ENCODE measurements around the gene SOWAHA. TPM values are rescaled to one million over a fixed set of nuclear protein-coding genes. Genes with fewer than 3 reads are reported as not detected.
A peak's percentile ranks its signal among the peaks of the same experiment; 100 is the strongest.

SOWAHA gene
- total RNA-seq, 2 experiments from 2014 or later: 0.05 TPM; not detected in 1

GRCh38 chr5:132827943-132828673 lies 15.0 kb downstream of the SOWAHA start:
- Mint-ChIP-seq H3K36me3 (ENCODE audit: low read depth) (no peaks in the 10 kb centered on the region), H3K27me3 (peaks cover 49% of the 10 kb centered on the region), H3K4me1 (peaks cover 2% of the 10 kb centered on the region), H3K4me3 (no peak overlapping the region), H3K9me3 (ENCODE audit: low read depth) (no peaks in the 10 kb centered on the region), H3K27ac (no peak overlapping the region)
- no peak for DNase-seq
- intact Hi-C loops (cut with DNase I, micrococcal nuclease): no loop called here
- ChIA-PET CTCF (interaction anchor here (0.6 to 5.3 kb wide), 10 partner anchors 9 to 419 kb away, joined by 3 to 50 read pairs (median 4); no protein-coding TSS in a partner anchor), POLR2A (interaction anchor here (0.7 kb wide), 1 partner anchor 90 kb away, joined by 3 read pairs; no protein-coding TSS in a partner anchor)
- ATAC-seq: no peak

- CTCF ChIA-PET: interaction anchor here (0.6 to 5.3 kb wide), 10 partner anchors 9 to 328 kb away, joined by 3 to 50 read pairs (median 3); partner anchors contain the start of genes GDF9 and UQCRQ
- no peak for ATAC-seq
- POLR2A ChIA-PET: interaction anchor here (0.7 to 0.8 kb wide), 2 partner anchors 91 to 334 kb away, joined by 3 to 4 read pairs; no protein-coding TSS in a partner anchor
These were observed 15.9 kb downstream of the SOWAHA start for GRCh38 chr5:132828846-132829494.

GRCh38 chr5:132829742-132830435 lies 16.8 kb downstream of the SOWAHA start:
- Mint-ChIP-seq H3K4me3 (peak overlapping the region; percentile 70), H3K27me3 (peaks cover 38% of the 10 kb centered on the region), H3K9me3 (ENCODE audit: low read depth) (no peaks in the 10 kb centered on the region), H3K36me3 (ENCODE audit: low read depth) (no peaks in the 10 kb centered on the region), H3K4me1 (peaks cover 2% of the 10 kb centered on the region), H3K27ac (no peak overlapping the region)
- ChIA-PET POLR2A (interaction anchor here (0.5 kb wide), 1 partner anchor 239 kb away, joined by 10 read pairs; no protein-coding TSS in a partner anchor), CTCF (interaction anchor here (0.5 to 5.3 kb wide), 14 partner anchors 10 to 917 kb away, joined by 3 to 50 read pairs (median 4); partner anchors contain the start of genes GDF9 and UQCRQ)
- intact Hi-C loops (cut with DNase I, micrococcal nuclease): loop anchor here (1.0 kb wide), 2 partner anchors 36 to 53 kb away; partner anchors contain the start of genes GDF9 (in 2 of the 2) and UQCRQ (in 2 of the 2)
- DNase-seq: peak; percentile 86
- peak; percentile 87 for ATAC-seq

More at GRCh38 chr5:132828846-132829494, 15.9 kb downstream of the SOWAHA start:
- H3K9me3 Mint-ChIP-seq (ENCODE audit: low read depth): no peaks in the 10 kb centered on the region
- H3K4me1 Mint-ChIP-seq: peaks cover 2% of the 10 kb centered on the region
- intact Hi-C loops (cut with DNase I, micrococcal nuclease): no loop called here
- H3K27ac Mint-ChIP-seq: no peak overlapping the region
- no peaks in the 10 kb centered on the region for H3K36me3 Mint-ChIP-seq (ENCODE audit: low read depth)
- H3K4me3 Mint-ChIP-seq: peak overlapping the region; percentile 70
- peaks cover 45% of the 10 kb centered on the region for H3K27me3 Mint-ChIP-seq
- DNase-seq: no peak

- peak; percentile 53 for DNase-seq
- Mint-ChIP-seq H3K9me3 (ENCODE audit: low read depth) (no peaks in the 10 kb centered on the region), H3K27me3 (peaks cover 35% of the 10 kb centered on the region), H3K4me3 (peak within 1 kb of the TSS; percentile 70), H3K27ac (no peak within 1 kb of the TSS), H3K36me3 (ENCODE audit: low read depth) (no peaks in the 10 kb centered on the region), H3K4me1 (peaks cover 2% of the 10 kb centered on the region)
- intact Hi-C loops (cut with DNase I, micrococcal nuclease): loop anchor here (1.0 kb wide), 2 partner anchors 36 to 53 kb away; partner anchors contain the start of genes GDF9 (in 2 of the 2) and UQCRQ (in 2 of the 2)
- CTCF ChIA-PET: interaction anchor here (0.5 to 5.3 kb wide), 12 partner anchors 11 to 916 kb away, joined by 3 to 50 read pairs (median 4); partner anchors contain the start of genes GDF9 and UQCRQ
- peak; percentile 35 for ATAC-seq
- POLR2A ChIA-PET: interaction anchor here (0.5 kb wide), 1 partner anchor 238 kb away, joined by 10 read pairs; no protein-coding TSS in a partner anchor
These were observed 17.5 kb downstream of the SOWAHA start, which contains the start of gene SHROOM1 for GRCh38 chr5:132830436-132831094. Gene SHROOM1 (minus strand): TSS chr5:132830647. CDS start chr5:132826140, 4,507 bp downstream.

- DNase-seq: no peak
- peaks cover 32% of the 10 kb centered on the region for H3K27me3 Mint-ChIP-seq
These were observed 18.2 kb downstream of the SOWAHA start for GRCh38 chr5:132831095-132831860.

GRCh38 chr5:132832612-132833011 lies 19.5 kb downstream of the SOWAHA start:
- H3K9me3 Mint-ChIP-seq (ENCODE audit: low read depth): no peaks in the 10 kb centered on the region
- H3K36me3 Mint-ChIP-seq (ENCODE audit: low read depth): no peaks in the 10 kb centered on the region
- no peak for DNase-seq
- POLR2A ChIA-PET: interaction anchor here (0.7 kb wide), 1 partner anchor 219 kb away, joined by 3 read pairs; the partner anchor contains the start of gene HSPA4
- no peak overlapping the region for H3K27ac Mint-ChIP-seq
- peaks cover 2% of the 10 kb centered on the region for H3K4me1 Mint-ChIP-seq
- ATAC-seq: no peak
- no peak overlapping the region for H3K4me3 Mint-ChIP-seq
- intact Hi-C loops (cut with DNase I, micrococcal nuclease): no loop called here
- CTCF ChIA-PET: interaction anchor here (1.3 to 1.6 kb wide), 2 partner anchors 12 to 22 kb away, joined by 5 to 6 read pairs; no protein-coding TSS in a partner anchor
- peaks cover 19% of the 10 kb centered on the region for H3K27me3 Mint-ChIP-seq

More at GRCh38 chr5:132831095-132831860, 18.2 kb downstream of the SOWAHA start:
- ATAC-seq: no peak
- POLR2A ChIA-PET: no interaction called here
- Mint-ChIP-seq H3K27ac (no peak overlapping the region), H3K4me3 (peak overlapping the region; percentile 61), H3K36me3 (ENCODE audit: low read depth) (no peaks in the 10 kb centered on the region), H3K4me1 (peaks cover 2% of the 10 kb centered on the region), H3K9me3 (ENCODE audit: low read depth) (no peaks in the 10 kb centered on the region)
- CTCF ChIA-PET: interaction anchor here (0.6 to 5.3 kb wide), 7 partner anchors 12 to 417 kb away, joined by 3 to 50 read pairs (median 3); no protein-coding TSS in a partner anchor
- intact Hi-C loops (cut with DNase I, micrococcal nuclease): no loop called here

- ChIA-PET POLR2A (no interaction called here), CTCF (interaction anchor here (0.6 to 2.5 kb wide), 9 partner anchors 8 to 237 kb away, joined by 3 to 7 read pairs (median 3); no protein-coding TSS in a partner anchor)
- H3K4me1 Mint-ChIP-seq: peaks cover 2% of the 10 kb centered on the region
- H3K9me3 Mint-ChIP-seq (ENCODE audit: low read depth): no peaks in the 10 kb centered on the region
- no peak overlapping the region for H3K4me3 Mint-ChIP-seq
- intact Hi-C loops (cut with DNase I, micrococcal nuclease): no loop called here
- DNase-seq: no peak
- no peak for ATAC-seq
- no peaks in the 10 kb centered on the region for H3K36me3 Mint-ChIP-seq (ENCODE audit: low read depth)
- H3K27me3 Mint-ChIP-seq: peaks cover 14% of the 10 kb centered on the region
- H3K27ac Mint-ChIP-seq: no peak overlapping the region
These were observed 21.0 kb downstream of the SOWAHA start for GRCh38 chr5:132834057-132834456.

GRCh38 chr5:132836852-132837251 lies 23.8 kb downstream of the SOWAHA start:
- DNase-seq (no peak), ATAC-seq (no peak)
- ChIA-PET CTCF (interaction anchor here (0.6 to 1.0 kb wide), 2 partner anchors 17 to 505 kb away, joined by 3 to 4 read pairs; no protein-coding TSS in a partner anchor), POLR2A (no interaction called here)
- Mint-ChIP-seq H3K36me3 (ENCODE audit: low read depth) (no peaks in the 10 kb centered on the region), H3K4me3 (no peak overlapping the region), H3K9me3 (ENCODE audit: low read depth) (no peaks in the 10 kb centered on the region), H3K4me1 (no peaks in the 10 kb centered on the region), H3K27ac (no peak overlapping the region), H3K27me3 (peaks cover 3% of the 10 kb centered on the region)
- intact Hi-C loops (cut with DNase I, micrococcal nuclease): no loop called here

- DNase-seq (no peak), ATAC-seq (no peak)
- Mint-ChIP-seq H3K9me3 (ENCODE audit: low read depth) (no peaks in the 10 kb centered on the region), H3K27ac (no peak overlapping the region), H3K4me3 (no peak overlapping the region), H3K4me1 (no peaks in the 10 kb centered on the region), H3K27me3 (no peaks in the 10 kb centered on the region), H3K36me3 (ENCODE audit: low read depth) (no peaks in the 10 kb centered on the region)
- POLR2A ChIA-PET: no interaction called here
- intact Hi-C loops (cut with DNase I, micrococcal nuclease): no loop called here
- CTCF ChIA-PET: interaction anchor here (1.2 to 1.5 kb wide), 2 partner anchors 10 to 13 kb away, joined by 3 read pairs; no protein-coding TSS in a partner anchor
These were observed 24.8 kb downstream of the SOWAHA start for GRCh38 chr5:132837868-132838267.
